ENCODE measurements around the gene ABL1.

Gene ABL1

GRCh38 chr9:130923611-130924447 lies 88.8 kb downstream of the ABL1 start:
- H3K36me3 ChIP-seq (ENCODE audit: control insufficient read depth, insufficient read depth, low read length), result no peaks in the 10 kb centered on the region
- H3K27me3 ChIP-seq (replicated peaks; ENCODE audit: control insufficient read depth, insufficient read depth, low read length, poor library complexity, severe bottlenecking), result no peaks in the 10 kb centered on the region
- no peak overlapping the region for H3K4me3 ChIP-seq (ENCODE audit: insufficient read depth, low read depth, low read length, poor library complexity, severe bottlenecking)
- no peaks in the 10 kb centered on the region for H3K9me3 ChIP-seq (ENCODE audit: control insufficient read depth, low read length)
- H3K27ac ChIP-seq (ENCODE audit: insufficient read depth, low read length, poor library complexity, severe bottlenecking), result no peak overlapping the region
- H3K4me1 ChIP-seq (ENCODE audit: control insufficient read depth, insufficient read depth, low read length, poor library complexity, severe bottlenecking), result no peaks in the 10 kb centered on the region
- no peak for DNase-seq

DNA sequence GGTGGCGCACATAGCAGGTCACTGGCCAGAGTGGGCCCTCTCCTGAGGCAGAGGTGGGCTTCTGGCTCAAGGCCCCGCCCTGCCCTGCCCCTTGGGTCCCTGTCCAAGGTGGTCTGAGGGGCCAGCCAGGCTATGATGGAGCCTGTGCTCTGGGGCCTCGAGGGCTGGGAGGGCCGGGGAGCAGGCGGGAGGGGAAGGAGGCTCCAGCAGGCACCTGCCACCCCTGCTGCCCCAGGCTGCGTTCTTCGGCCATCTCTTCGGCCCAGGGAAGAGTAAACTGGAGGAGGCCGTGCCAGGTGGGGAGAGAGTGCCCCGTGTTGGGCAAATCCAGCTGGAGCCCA lies 89.4 kb downstream of the ABL1 start:
- H3K27ac ChIP-seq (ENCODE audit: insufficient read depth, low read length, poor library complexity, severe bottlenecking), result no peak overlapping the region
- no peak for DNase-seq
- no peaks in the 10 kb centered on the region for H3K36me3 ChIP-seq (ENCODE audit: control insufficient read depth, insufficient read depth, low read length)
- H3K9me3 ChIP-seq (ENCODE audit: control insufficient read depth, low read length), result no peaks in the 10 kb centered on the region
- no peaks in the 10 kb centered on the region for H3K27me3 ChIP-seq (replicated peaks; ENCODE audit: control insufficient read depth, insufficient read depth, low read length, poor library complexity, severe bottlenecking)
- H3K4me1 ChIP-seq (ENCODE audit: control insufficient read depth, insufficient read depth, low read length, poor library complexity, severe bottlenecking), result no peaks in the 10 kb centered on the region
- H3K4me3 ChIP-seq (ENCODE audit: insufficient read depth, low read depth, low read length, poor library complexity, severe bottlenecking), result no peak overlapping the region

- Histone ChIP-seq H3K27ac (ENCODE audit: insufficient read depth, low read length, poor library complexity, severe bottlenecking) (no peak overlapping the region), H3K4me3 (ENCODE audit: insufficient read depth, low read depth, low read length, poor library complexity, severe bottlenecking) (no peak overlapping the region), H3K4me1 (ENCODE audit: control insufficient read depth, insufficient read depth, low read length, poor library complexity, severe bottlenecking) (no peaks in the 10 kb centered on the region), H3K9me3 (ENCODE audit: control insufficient read depth, low read length) (no peaks in the 10 kb centered on the region), H3K27me3 (replicated peaks; ENCODE audit: control insufficient read depth, insufficient read depth, low read length, poor library complexity, severe bottlenecking) (no peaks in the 10 kb centered on the region), H3K36me3 (ENCODE audit: control insufficient read depth, insufficient read depth, low read length) (no peaks in the 10 kb centered on the region)
- DNase-seq, result no peak
These were observed 90.1 kb downstream of the ABL1 start for GRCh38 chr9:130925050-130925678.

GRCh38 chr9:130927338-130927737 lies 92.3 kb downstream of the ABL1 start:
- H3K9me3 ChIP-seq (ENCODE audit: control insufficient read depth, low read length), result no peaks in the 10 kb centered on the region
- no peak overlapping the region for H3K4me3 ChIP-seq (ENCODE audit: insufficient read depth, low read depth, low read length, poor library complexity, severe bottlenecking)
- H3K27ac ChIP-seq (ENCODE audit: insufficient read depth, low read length, poor library complexity, severe bottlenecking), result no peak overlapping the region
- H3K27me3 ChIP-seq (replicated peaks; ENCODE audit: control insufficient read depth, insufficient read depth, low read length, poor library complexity, severe bottlenecking), result no peaks in the 10 kb centered on the region
- no peaks in the 10 kb centered on the region for H3K4me1 ChIP-seq (ENCODE audit: control insufficient read depth, insufficient read depth, low read length, poor library complexity, severe bottlenecking)
- no peak for DNase-seq
- no peaks in the 10 kb centered on the region for H3K36me3 ChIP-seq (ENCODE audit: control insufficient read depth, insufficient read depth, low read length)

GRCh38 chr9:130927995-130928900 lies 93.2 kb downstream of the ABL1 start:
- H3K27ac ChIP-seq (ENCODE audit: insufficient read depth, low read length, poor library complexity, severe bottlenecking), result no peak overlapping the region
- H3K4me3 ChIP-seq (ENCODE audit: insufficient read depth, low read depth, low read length, poor library complexity, severe bottlenecking), result no peak overlapping the region
- DNase-seq, result no peak
- H3K36me3 ChIP-seq (ENCODE audit: control insufficient read depth, insufficient read depth, low read length), result no peaks in the 10 kb centered on the region
- peaks cover 3% of the 10 kb centered on the region for H3K27me3 ChIP-seq (replicated peaks; ENCODE audit: control insufficient read depth, insufficient read depth, low read length, poor library complexity, severe bottlenecking)
- no peaks in the 10 kb centered on the region for H3K9me3 ChIP-seq (ENCODE audit: control insufficient read depth, low read length)
- no peaks in the 10 kb centered on the region for H3K4me1 ChIP-seq (ENCODE audit: control insufficient read depth, insufficient read depth, low read length, poor library complexity, severe bottlenecking)

GRCh38 chr9:130929571-130930038 lies 94.6 kb downstream of the ABL1 start:
- DNase-seq, result no peak
- Histone ChIP-seq H3K27me3 (replicated peaks; ENCODE audit: control insufficient read depth, insufficient read depth, low read length, poor library complexity, severe bottlenecking) (peaks cover 4% of the 10 kb centered on the region), H3K4me3 (ENCODE audit: insufficient read depth, low read depth, low read length, poor library complexity, severe bottlenecking) (no peak overlapping the region), H3K9me3 (ENCODE audit: control insufficient read depth, low read length) (no peaks in the 10 kb centered on the region), H3K4me1 (ENCODE audit: control insufficient read depth, insufficient read depth, low read length, poor library complexity, severe bottlenecking) (no peaks in the 10 kb centered on the region), H3K27ac (ENCODE audit: insufficient read depth, low read length, poor library complexity, severe bottlenecking) (no peak overlapping the region), H3K36me3 (ENCODE audit: control insufficient read depth, insufficient read depth, low read length) (no peaks in the 10 kb centered on the region)

GRCh38 chr9:130930132-130930803 lies 95.2 kb downstream of the ABL1 start:
- Histone ChIP-seq H3K4me1 (ENCODE audit: control insufficient read depth, insufficient read depth, low read length, poor library complexity, severe bottlenecking) (no peaks in the 10 kb centered on the region), H3K4me3 (ENCODE audit: insufficient read depth, low read depth, low read length, poor library complexity, severe bottlenecking) (no peak overlapping the region), H3K9me3 (ENCODE audit: control insufficient read depth, low read length) (no peaks in the 10 kb centered on the region), H3K27me3 (replicated peaks; ENCODE audit: control insufficient read depth, insufficient read depth, low read length, poor library complexity, severe bottlenecking) (peaks cover 8% of the 10 kb centered on the region), H3K27ac (ENCODE audit: insufficient read depth, low read length, poor library complexity, severe bottlenecking) (no peak overlapping the region), H3K36me3 (ENCODE audit: control insufficient read depth, insufficient read depth, low read length) (no peaks in the 10 kb centered on the region)
- no peak for DNase-seq

- Histone ChIP-seq H3K27ac (ENCODE audit: insufficient read depth, low read length, poor library complexity, severe bottlenecking) (no peak overlapping the region), H3K27me3 (replicated peaks; ENCODE audit: control insufficient read depth, insufficient read depth, low read length, poor library complexity, severe bottlenecking) (peaks cover 8% of the 10 kb centered on the region), H3K9me3 (ENCODE audit: control insufficient read depth, low read length) (no peaks in the 10 kb centered on the region), H3K4me1 (ENCODE audit: control insufficient read depth, insufficient read depth, low read length, poor library complexity, severe bottlenecking) (no peaks in the 10 kb centered on the region), H3K36me3 (ENCODE audit: control insufficient read depth, insufficient read depth, low read length) (no peaks in the 10 kb centered on the region), H3K4me3 (ENCODE audit: insufficient read depth, low read depth, low read length, poor library complexity, severe bottlenecking) (no peak overlapping the region)
- DNase-seq, result no peak
These were observed 95.8 kb downstream of the ABL1 start for GRCh38 chr9:130930804-130931349.

DNA sequence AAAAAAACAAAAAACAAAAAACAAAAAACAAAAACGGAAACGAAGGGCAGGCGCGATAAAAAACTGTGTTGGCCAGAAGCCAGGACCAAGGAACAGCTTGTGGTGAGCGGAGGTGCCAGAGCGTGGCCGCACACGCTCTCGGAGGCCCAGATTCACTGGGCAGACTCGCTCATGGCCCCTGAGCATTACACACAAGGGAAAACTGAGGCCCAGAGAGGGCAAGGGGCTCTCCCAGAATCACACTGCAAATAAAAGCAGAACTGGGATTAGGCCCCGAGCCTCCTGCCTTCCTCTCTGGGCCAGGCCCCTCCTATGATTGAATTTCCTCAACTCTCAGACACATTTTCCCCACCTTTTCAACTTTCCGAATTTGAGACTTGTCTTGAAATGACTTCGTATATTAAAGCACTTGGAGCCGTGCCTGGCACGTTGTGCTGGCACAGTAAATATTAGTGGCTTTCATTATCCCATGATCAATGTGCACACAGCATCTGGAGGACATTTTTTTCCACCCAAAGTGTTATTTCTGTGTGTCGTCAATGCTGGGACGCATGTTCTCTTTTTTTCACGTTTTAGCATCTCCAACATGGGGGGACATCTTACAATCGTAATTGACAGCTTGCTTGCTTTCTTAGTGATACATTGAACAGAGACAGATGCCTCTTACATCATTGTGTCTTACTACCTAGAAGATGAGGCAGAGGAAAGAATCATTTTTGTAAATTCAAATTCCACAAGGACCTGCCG lies 96.6 kb downstream of the ABL1 start:
- Histone ChIP-seq H3K36me3 (ENCODE audit: control insufficient read depth, insufficient read depth, low read length) (no peaks in the 10 kb centered on the region), H3K9me3 (ENCODE audit: control insufficient read depth, low read length) (no peaks in the 10 kb centered on the region), H3K27ac (ENCODE audit: insufficient read depth, low read length, poor library complexity, severe bottlenecking) (no peak overlapping the region), H3K4me1 (ENCODE audit: control insufficient read depth, insufficient read depth, low read length, poor library complexity, severe bottlenecking) (no peaks in the 10 kb centered on the region), H3K27me3 (replicated peaks; ENCODE audit: control insufficient read depth, insufficient read depth, low read length, poor library complexity, severe bottlenecking) (peaks cover 8% of the 10 kb centered on the region), H3K4me3 (ENCODE audit: insufficient read depth, low read depth, low read length, poor library complexity, severe bottlenecking) (no peak overlapping the region)
- no peak for DNase-seq

Data from effector memory CD4-positive, alpha-beta T cell (primary cell).